Ovary (tissue), 9 donors: ENCODE data around the gene TRABD2B. TPM values are rescaled to one million over a fixed set of nuclear protein-coding genes. Genes with fewer than 3 reads are reported as not detected.

ENCODE experiments used
- DNase-seq, 5 donors: peaks; one replicate each; pipeline ENCODE4 v3.0.0-alpha.2; 2019 to 2020
- H3K27ac ChIP-seq, 2 donors: fragments of 200-600 bp; one replicate each; pipeline versions ENCODE4 v1.5.1 to v1.8.0; 2019 to 2022
- H3K27me3 ChIP-seq: fragments of 200-600 bp; one replicate; pipeline ENCODE4 v1.8.0; 2022
- H3K36me3 ChIP-seq: fragments of 200-600 bp; sonication (generic); one replicate; pipeline ENCODE4 v1.5.1; 2019
- H3K4me1 ChIP-seq: one replicate; pipeline ENCODE4 v1.8.1; 2013; ENCODE audit warnings: mild to moderate bottlenecking, moderate library complexity; ENCODE audit not compliant: insufficient read depth
- H3K4me3 ChIP-seq: fragments of 200-600 bp; sonication (generic); one replicate; pipeline ENCODE4 v1.5.1; 2017
- H3K9me3 ChIP-seq, 2 donors: fragments of 200-600 bp in 1 of 2; sonication (generic) in 1 of 2; one replicate each; pipeline versions ENCODE4 v1.5.1 to v1.8.1; 2013 to 2019; ENCODE audit warnings: mild to moderate bottlenecking in 1 of 2, moderate library complexity in 1 of 2
- CTCF ChIP-seq, 3 donors: fragments of 450-650 bp in 2 of 3; fragments of 200-600 bp in 1 of 3; IDR thresholded peaks; one replicate each; pipeline versions ENCODE4 v1.5.1 to v1.8.0; 2016 to 2022; ENCODE audit warnings: antibody characterized with exemption in 3 of 3, mild to moderate bottlenecking in 1 of 3
- EP300 ChIP-seq: sonication (generic); formaldehyde crosslinking; IDR thresholded peaks from one replicate; pipeline ENCODE4 v1.6.1; 2017; ENCODE audit warnings: antibody characterized with exemption
- POLR2A ChIP-seq: fragments of 450-650 bp; IDR thresholded peaks from one replicate; pipeline ENCODE4 v1.6.1; 2017; ENCODE audit warnings: antibody characterized with exemption, mild to moderate bottlenecking, moderate library complexity
- WGBS, 3 donors: extraction: QIAGEN DNeasy Blood & Tissue Kit in 1 of 3; methylation state at CpG; one replicate each; pipeline versions ENCODE4 v1.1.5 to v1.1.7; 2013 to 2017; 5-methylcytosine and 5-hydroxymethylcytosine counted together
- intact Hi-C, 4 donors: fragments of 100-400 bp; cut with DNase I; formaldehyde crosslinking; loops; one replicate each; pipeline versions ENCODE4 v1.11.0 to v1.15.1; 2022 to 2023
- polyA plus RNA-seq, 2 donors: library from polyadenylated mRNA; stranded (reverse); fragments of 200-250 nt in 1 of 2; fragments of 350-450 nt in 1 of 2; fragmentation: Illumina TruSeq in 1 of 2; extraction: RNeasy Lipid Tissue Mini Kit (QIAGEN cat#74804) in 1 of 2; gene quantifications; one replicate each; pipeline ENCODE4 v1.2.3, GENCODE V29; 2013 to 2014
- total RNA-seq, 7 donors: library from RNA; depleted of rRNA in 2 of 7; stranded (reverse); fragments of >200 nt in 2 of 7; fragmentation: NEBNext Ultra II Directional in 3 of 7; extraction: Animal tissue kit (Norgen Biotek cat#: 25700) in 3 of 7; gene quantifications; one replicate each; pipeline versions ENCODE4 v1.1.0 to v1.2.4, GENCODE V29; 2016 to 2023
- donor health status: DM: no; HTN: no; CAD: no; lungs with moderate emphysema.
- donor health status: DM: no; HTN: no; CAD: no.
- donor health status: Bipolar disorder and iron deficiency.
- donor health status: DM: yes; HTN: yes; CAD: no.
- donor health status: DM: no; HTN: no; CAD: no.
- donor health status: DM: yes; HTN: yes; CAD: no.

TRABD2B gene
- total and polyA plus RNA-seq, 9 donors, result 0.18 to 1.6 (median 0.52) TPM

- Histone ChIP-seq H3K4me3 (no peak overlapping the region), H3K9me3 (no peaks in the 10 kb centered on the region), H3K36me3 (no peaks in the 10 kb centered on the region), H3K27me3 (no peaks in the 10 kb centered on the region), H3K27ac (no peak overlapping the region), H3K4me1 (peaks cover 4% of the 10 kb centered on the region)
- intact Hi-C loops, result loop anchor here in 1 of 4 donors (5.0 kb wide), 1 partner anchor 628 kb away; no protein-coding TSS in a partner anchor
- no peak for DNase-seq
- TF ChIP-seq POLR2A, result no peak
- no peak for TF ChIP-seq CTCF (IDR thresholded peaks at IDR 0.05)
- no peak for TF ChIP-seq EP300
- WGBS, 3 donors, result 37 to 47% (median 40%) methylated on average over 12 of the region's 12 CpGs
Measured at GRCh38 chr1:48039088-48040054, 42.2 kb upstream of the TRABD2B start.

- no peak for DNase-seq
- no peak for TF ChIP-seq POLR2A
- TF ChIP-seq EP300, result no peak
- TF ChIP-seq CTCF (IDR thresholded peaks at IDR 0.05), result no peak
- Histone ChIP-seq H3K4me1 (peaks cover 4% of the 10 kb centered on the region), H3K9me3 (no peaks in the 10 kb centered on the region), H3K27me3 (no peaks in the 10 kb centered on the region), H3K27ac (no peak overlapping the region), H3K36me3 (no peaks in the 10 kb centered on the region), H3K4me3 (no peak overlapping the region)
- intact Hi-C loops, result no loop called here
- 74 to 75% (median 74%) methylated on average over 2 of the region's 2 CpGs for WGBS, 3 donors
Measured at GRCh38 chr1:48038270-48038767, 41.1 kb upstream of the TRABD2B start.

GRCh38 chr1:48036710-48037355 lies 39.6 kb upstream of the TRABD2B start:
- no peaks in the 10 kb centered on the region for H3K36me3 ChIP-seq
- intact Hi-C loops, result no loop called here
- WGBS, 3 donors, result 90 to 93% (median 91%) methylated on average over 3 of the region's 3 CpGs
- no peak overlapping the region for H3K27ac ChIP-seq
- DNase-seq, result no peak
- H3K27me3 ChIP-seq, result no peaks in the 10 kb centered on the region
- TF ChIP-seq CTCF (IDR thresholded peaks at IDR 0.05) (no peak), EP300 (no peak), POLR2A (no peak)
- H3K9me3 ChIP-seq, result no peaks in the 10 kb centered on the region
- H3K4me3 ChIP-seq, result no peak overlapping the region
- peaks cover 4% of the 10 kb centered on the region for H3K4me1 ChIP-seq

GRCh38 chr1:48035371-48036141 lies 38.4 kb upstream of the TRABD2B start:
- Histone ChIP-seq H3K4me1 (peaks cover 4% of the 10 kb centered on the region), H3K27ac (no peak overlapping the region), H3K4me3 (no peak overlapping the region), H3K36me3 (no peaks in the 10 kb centered on the region), H3K9me3 (no peaks in the 10 kb centered on the region), H3K27me3 (no peaks in the 10 kb centered on the region)
- DNase-seq, result no peak
- intact Hi-C loops, result no loop called here
- TF ChIP-seq POLR2A, result no peak
- no peak for TF ChIP-seq EP300
- no peak for TF ChIP-seq CTCF (IDR thresholded peaks at IDR 0.05)
